GM18498 (cell line): ENCODE data around the gene FAM13A.
"Not testable (repeated sequence)": the region's sequence is repeated elsewhere in the genome, so short reads cannot be mapped to it uniquely, and the experiment has no call there.

ENCODE experiments used
- ATAC-seq: cut with Tn5 transposase; IDR thresholded peaks from one replicate; pipeline ENCODE4 v1.9.1; 2021; ENCODE audit warnings: mild to moderate bottlenecking, moderate library complexity; ENCODE audit not compliant: unreplicated experiment

Gene FAM13A

GRCh38 chr4:89056953-89057398 lies at the start of gene FAM13A:
FAM13A (minus strand) TSS chr4:89057185; CDS start chr4:89056964, 221 bp downstream.
- ATAC-seq: peak; percentile 76

DNA sequence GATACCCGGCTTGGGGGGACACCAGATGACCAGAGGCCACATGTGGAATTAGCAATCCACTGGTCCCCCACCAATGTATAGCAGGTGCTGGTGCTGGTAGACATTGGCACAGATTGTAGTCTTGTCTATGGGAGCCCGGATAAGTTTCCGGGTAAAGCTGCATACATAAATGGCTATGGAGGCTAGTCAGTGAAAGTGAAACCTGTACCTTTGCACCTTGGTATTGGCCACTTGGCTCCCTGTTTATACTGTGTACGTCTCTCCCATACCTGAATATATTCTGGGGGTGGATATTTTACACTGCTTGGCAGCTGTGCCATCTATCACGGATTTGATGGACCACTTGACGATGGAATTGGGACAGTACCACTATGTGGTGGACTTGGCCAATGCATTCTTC lies 48.7 kb upstream of the FAM13A start:
- no peak for ATAC-seq

GRCh38 chr4:89101256-89102161 lies 44.5 kb upstream of the FAM13A start:
- peak; percentile 95 for ATAC-seq

GRCh38 chr4:89100853-89101252 lies 43.9 kb upstream of the FAM13A start:
- peak; percentile 21 for ATAC-seq

DNA sequence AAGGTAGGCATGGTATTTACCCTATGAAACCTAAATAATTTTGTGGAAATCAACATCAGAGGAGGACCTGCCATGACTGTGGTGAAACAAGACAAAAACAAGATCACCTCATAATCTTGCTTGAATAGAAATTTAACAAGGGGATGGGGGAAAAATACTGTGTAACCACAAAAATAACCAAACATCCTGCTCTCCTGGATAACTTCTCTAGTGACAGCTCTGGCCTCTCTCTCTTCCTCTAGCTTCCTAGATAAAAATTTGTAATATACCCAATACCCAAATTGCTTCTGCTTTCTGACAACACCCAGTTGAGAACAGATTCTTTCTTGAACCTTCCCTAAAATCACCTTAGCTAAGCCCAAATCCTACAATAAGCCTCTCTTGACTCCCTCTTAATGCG lies 42.5 kb upstream of the FAM13A start:
- no peak for ATAC-seq

GRCh38 chr4:89099034-89099433 lies 42.0 kb upstream of the FAM13A start:
- no peak for ATAC-seq

- ATAC-seq: no peak
Observed at GRCh38 chr4:89078300-89078699, 21.3 kb upstream of the FAM13A start.

GRCh38 chr4:89077761-89078160 lies 20.8 kb upstream of the FAM13A start:
- no peak for ATAC-seq

GRCh38 chr4:89072921-89073320 lies 15.9 kb upstream of the FAM13A start:
- ATAC-seq: no peak

GRCh38 chr4:89071311-89071710 lies 14.3 kb upstream of the FAM13A start:
- no peak for ATAC-seq

DNA sequence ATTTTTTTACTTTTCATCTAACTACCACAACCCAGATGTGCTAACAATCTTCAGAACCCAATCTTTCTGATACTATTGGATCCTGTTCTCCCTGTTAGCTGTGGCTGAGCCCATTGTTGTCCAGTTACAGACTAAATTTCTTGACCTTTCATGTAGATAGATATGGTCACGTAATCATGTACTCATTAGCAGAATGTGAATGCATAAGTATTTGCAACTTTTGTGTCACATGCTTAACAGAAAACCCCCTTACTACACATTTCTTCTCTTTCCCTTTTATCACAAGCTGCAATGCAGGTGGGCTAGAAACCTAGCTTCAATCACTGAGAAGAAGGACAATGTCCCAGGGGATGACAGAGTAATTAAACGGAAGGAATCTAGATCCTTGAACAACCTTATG lies 13.1 kb upstream of the FAM13A start:
- ATAC-seq: peak; percentile 37

- peak; percentile 87 for ATAC-seq
Observed at GRCh38 chr4:89069481-89069880, 12.5 kb upstream of the FAM13A start.

- no peak for ATAC-seq
Observed at GRCh38 chr4:89067417-89067816, 10.4 kb upstream of the FAM13A start.

- no peak for ATAC-seq
Observed at GRCh38 chr4:89064848-89065247, 7.9 kb upstream of the FAM13A start.

- not testable (repeated sequence) for ATAC-seq
Observed at GRCh38 chr4:89057844-89058243, 859 bp upstream of the FAM13A start.

DNA sequence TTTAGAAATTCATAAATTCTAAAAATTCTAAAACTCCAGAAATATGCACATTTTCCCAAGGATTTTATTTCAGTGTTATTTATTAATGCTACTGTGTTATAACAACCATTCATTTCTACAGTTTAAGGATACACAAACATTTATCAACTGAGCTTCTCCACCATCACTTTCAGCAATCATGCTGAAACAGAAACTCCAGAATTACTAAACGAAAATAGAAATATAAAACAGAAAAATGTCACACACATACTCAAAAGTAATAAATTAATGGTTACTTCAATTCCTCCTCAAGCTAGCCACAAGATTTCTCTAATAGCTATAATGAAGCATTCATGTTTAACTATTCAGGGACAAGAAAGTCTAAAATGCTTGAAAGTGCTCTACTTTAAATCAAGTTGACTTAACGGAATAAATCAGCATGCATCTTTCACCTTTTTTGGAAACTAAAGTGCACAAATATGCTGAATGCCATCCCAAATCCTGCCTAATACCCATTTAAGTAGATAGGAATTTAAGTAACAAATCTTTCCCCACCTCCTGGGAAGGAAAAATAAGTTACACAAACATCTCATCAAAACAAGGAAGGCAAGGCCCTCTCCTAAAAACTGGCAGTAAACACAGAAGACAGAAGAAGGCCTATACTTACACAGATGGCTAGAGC lies 563 bp downstream of the FAM13A start:
- ATAC-seq: peak; percentile 37

GRCh38 chr4:89055157-89056080 lies 1.6 kb downstream of the FAM13A start:
- no peak for ATAC-seq

GRCh38 chr4:89054627-89055026 lies 2.4 kb downstream of the FAM13A start:
- ATAC-seq: no peak

DNA sequence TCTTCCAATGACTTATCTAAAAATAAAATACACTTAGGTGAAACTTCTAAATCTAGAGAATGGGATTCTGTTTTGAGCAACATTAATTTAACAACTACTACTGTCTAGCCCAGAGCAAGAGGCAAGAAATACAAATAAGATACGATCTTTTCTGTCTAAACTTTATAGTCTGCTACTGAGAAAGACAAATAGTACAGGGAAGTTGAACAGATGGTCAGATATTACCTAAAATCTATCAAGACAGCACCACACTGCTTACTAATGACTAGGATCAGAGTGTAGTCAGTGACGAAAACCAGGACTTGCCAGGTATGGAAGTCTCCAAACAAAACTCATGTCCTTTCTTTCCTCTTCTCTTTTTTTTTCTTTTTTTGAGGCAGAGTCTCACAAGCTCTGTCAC lies 7.1 kb downstream of the FAM13A start:
- ATAC-seq: no peak

- ATAC-seq: no peak
Observed at GRCh38 chr4:89048906-89049601, 7.9 kb downstream of the FAM13A start.
